SK-N-SH treated with all-trans-retinoic acid at 6 μM for 48 hours (cell line): Measurements from ENCODE around the gene WDR91.

Experiments used
- ATAC-seq: fragments of 200-7000 bp; cut with Tn5 transposase; 3 replicates; pipeline ENCODE4 v1.9.1; 2020; ENCODE audit warnings: mild to moderate bottlenecking, moderate library complexity
- BACH2 ChIP-seq: fragments of 250-450 bp; sonication (Bioruptor Pico); IDR thresholded peaks from 2 replicates; pipeline ENCODE4 v1.9.0; 2021; ENCODE audit warnings: mild to moderate bottlenecking, borderline replicate concordance
- CREB5 ChIP-seq: fragments of 250-450 bp; sonication (Bioruptor Pico); IDR thresholded peaks from 2 replicates; pipeline ENCODE4 v1.5.1; 2020; ENCODE audit warnings: low read depth, mild to moderate bottlenecking, moderate library complexity
- CSDC2 ChIP-seq: fragments of 250-450 bp; sonication (Bioruptor Pico); IDR thresholded peaks from 2 replicates; pipeline ENCODE4 v1.5.0; 2020; ENCODE audit warnings: mild to moderate bottlenecking, moderate library complexity
- CSRNP3 ChIP-seq: fragments of 250-450 bp; sonication (Bioruptor Pico); IDR thresholded peaks from 2 replicates; pipeline ENCODE4 v1.5.1; 2021; ENCODE audit warnings: mild to moderate bottlenecking, moderate library complexity
- ESRRG ChIP-seq: fragments of 250-450 bp; sonication (Bioruptor Pico); IDR thresholded peaks from 2 replicates; pipeline ENCODE4 v1.6.1; 2021; ENCODE audit warnings: mild to moderate bottlenecking
- GLIS3 ChIP-seq: fragments of 250-450 bp; sonication (Bioruptor Pico); IDR thresholded peaks from 2 replicates; pipeline ENCODE4 v1.5.0; 2020; ENCODE audit warnings: mild to moderate bottlenecking, moderate library complexity
- OSR1 ChIP-seq: fragments of 250-450 bp; sonication (Bioruptor Pico); IDR thresholded peaks from 2 replicates; pipeline ENCODE4 v1.8.0; 2022; ENCODE audit warnings: moderate library complexity, mild to moderate bottlenecking, inconsistent platforms
- PATZ1 ChIP-seq: fragments of 250-450 bp; sonication (Bioruptor Pico); IDR thresholded peaks from 2 replicates; pipeline ENCODE4 v1.8.0; 2020; ENCODE audit warnings: mild to moderate bottlenecking, moderate library complexity, borderline replicate concordance
- POU6F1 ChIP-seq: fragments of 250-450 bp; sonication (Bioruptor Pico); IDR thresholded peaks from 2 replicates; pipeline ENCODE4 v1.8.0; 2021; ENCODE audit warnings: low read depth, mild to moderate bottlenecking, moderate library complexity, borderline replicate concordance
- PPARA ChIP-seq: fragments of 250-450 bp; sonication (Bioruptor Pico); IDR thresholded peaks from 2 replicates; pipeline ENCODE4 v1.5.0; 2020; ENCODE audit warnings: mild to moderate bottlenecking, borderline replicate concordance
- RARB ChIP-seq: fragments of 250-450 bp; sonication (Bioruptor Pico); IDR thresholded peaks from 2 replicates; pipeline ENCODE4 v1.8.0; 2021; ENCODE audit warnings: mild to moderate bottlenecking, moderate library complexity
- SNAI2 ChIP-seq: fragments of 250-450 bp; sonication (Bioruptor Pico); IDR thresholded peaks from 2 replicates; pipeline ENCODE4 v1.5.0; 2020; ENCODE audit warnings: mild to moderate bottlenecking, moderate library complexity
- TCF4 ChIP-seq: fragments of 250-450 bp; sonication (Bioruptor Pico); IDR thresholded peaks from 2 replicates; pipeline ENCODE4 v1.8.0; 2021; ENCODE audit warnings: mild to moderate bottlenecking, moderate library complexity, borderline replicate concordance
- TOX ChIP-seq: fragments of 250-450 bp; sonication (Bioruptor Pico); IDR thresholded peaks from 2 replicates; pipeline ENCODE4 v1.8.0; 2021; ENCODE audit warnings: mild to moderate bottlenecking, moderate library complexity, borderline replicate concordance
- TSHZ2 ChIP-seq: fragments of 250-450 bp; sonication (Bioruptor Pico); IDR thresholded peaks from 2 replicates; pipeline ENCODE4 v1.5.0; 2020; ENCODE audit warnings: mild to moderate bottlenecking, moderate library complexity
- ZC3H10 ChIP-seq: fragments of 250-450 bp; sonication (Bioruptor Pico); IDR thresholded peaks from 2 replicates; pipeline ENCODE4 v1.5.1; 2021; ENCODE audit warnings: mild to moderate bottlenecking, moderate library complexity
- ZFP3 ChIP-seq: fragments of 250-450 bp; sonication (Bioruptor Pico); IDR thresholded peaks from 2 replicates; pipeline ENCODE4 v1.5.0; 2020; ENCODE audit warnings: mild to moderate bottlenecking, moderate library complexity
- ZFP30 ChIP-seq: fragments of 450-650 bp; formaldehyde crosslinking; IDR thresholded peaks from 2 replicates; pipeline ENCODE4 v1.5.0; 2022; ENCODE audit warnings: mild to moderate bottlenecking, moderate library complexity
- ZNF565 ChIP-seq: fragments of 450-650 bp; formaldehyde crosslinking; conservative IDR thresholded peaks from 2 replicates; pipeline ENCODE4 v1.5.0; 2020; ENCODE audit warnings: low read depth, mild to moderate bottlenecking, moderate library complexity
- ZNF70 ChIP-seq: fragments of 450-650 bp; formaldehyde crosslinking; IDR thresholded peaks from 2 replicates; pipeline ENCODE4 v1.5.0; 2020; ENCODE audit warnings: mild to moderate bottlenecking, moderate library complexity

WDR91 gene

GRCh38 chr7:135186261-135186540, 25.1 kb downstream of the WDR91 start:
- TF ChIP-seq ZNF565 (CRISPR knock-in tag), result no peak
- no peak for TF ChIP-seq TSHZ2
- no peak for TF ChIP-seq GLIS3
- TF ChIP-seq ZFP30 (CRISPR knock-in tag), result no peak
- no peak for TF ChIP-seq TOX (CRISPR knock-in tag)
- TF ChIP-seq ZC3H10 (CRISPR knock-in tag), result no peak
- TF ChIP-seq SNAI2 (CRISPR knock-in tag), result no peak
- TF ChIP-seq ZNF70 (CRISPR knock-in tag), result no peak
- TF ChIP-seq OSR1 (CRISPR knock-in tag), result no peak
- TF ChIP-seq TCF4, result no peak
- no peak for TF ChIP-seq ESRRG (CRISPR knock-in tag)
- ATAC-seq, result no peak

- ATAC-seq, result no peak
- TF ChIP-seq CSDC2 (no peak), TCF4 (no peak), ZNF565 (CRISPR knock-in tag) (no peak), CREB5 (CRISPR knock-in tag) (no peak), ZFP3 (CRISPR knock-in tag) (no peak), POU6F1 (CRISPR knock-in tag) (no peak), BACH2 (CRISPR knock-in tag) (no peak), PPARA (CRISPR knock-in tag) (no peak), PATZ1 (no peak), ZFP30 (CRISPR knock-in tag) (no peak), TOX (CRISPR knock-in tag) (no peak), RARB (CRISPR knock-in tag) (no peak), TSHZ2 (no peak), SNAI2 (CRISPR knock-in tag) (no peak), CSRNP3 (CRISPR knock-in tag) (no peak), ESRRG (CRISPR knock-in tag) (no peak), ZNF70 (CRISPR knock-in tag) (no peak), ZC3H10 (CRISPR knock-in tag) (no peak)
These were observed 25.7 kb downstream of the WDR91 start for GRCh38 chr7:135185471-135186260.
